Stomach (tissue), 19 donors: ENCODE data around the gene ADCY9. TPM values are rescaled to one million over a fixed set of nuclear protein-coding genes. Genes with fewer than 3 reads are reported as not detected.

Experiments used
- DNase-seq, 2 donors: peaks; one replicate each; pipeline versions ENCODE4 v3.0.0 to v3.0.0-alpha.2; 2013 to 2019
- H3K27ac ChIP-seq, 5 donors: fragments of 200-600 bp in 4 of 5; sonication (generic) in 4 of 5; one replicate each; pipeline ENCODE4 v1.5.1; 2013 to 2019; ENCODE audit warnings: mild to moderate bottlenecking in 1 of 5, moderate library complexity in 1 of 5
- H3K27me3 ChIP-seq, 3 donors: fragments of 200-600 bp; sonication (generic); one replicate each; pipeline ENCODE4 v1.5.1; 2017 to 2019; ENCODE audit warnings: mixed run types in 1 of 3
- H3K36me3 ChIP-seq, 4 donors: fragments of 200-600 bp; sonication (generic); 1 replicate in 3 of 4; 2 replicates in 1 of 4; pipeline ENCODE4 v1.5.1; 2016 to 2019
- H3K4me1 ChIP-seq, 4 donors: fragments of 200-600 bp; sonication (generic); one replicate each; pipeline ENCODE4 v1.5.1; 2016 to 2019
- H3K4me3 ChIP-seq, 4 donors: fragments of 200-600 bp; sonication (generic) in 3 of 4; one replicate each; pipeline ENCODE4 v1.5.1; 2016 to 2019; ENCODE audit warnings: mild to moderate bottlenecking in 1 of 4
- H3K9me3 ChIP-seq, 4 donors: fragments of 200-600 bp; sonication (generic); one replicate each; pipeline ENCODE4 v1.5.1; 2016 to 2019
- CTCF ChIP-seq, 7 experiments: fragments of 450-650 bp in 4 of 7; fragments of 200-600 bp in 3 of 7; sonication (generic) in 3 of 7; IDR thresholded peaks; one replicate each; pipeline ENCODE4 v1.5.1; 2016 to 2019; ENCODE audit warnings: antibody characterized with exemption in 7 of 7, control low read depth in 2 of 7, mild to moderate bottlenecking in 1 of 7
- EP300 ChIP-seq: sonication (generic); formaldehyde crosslinking; IDR thresholded peaks from one replicate; pipeline ENCODE4 v1.6.1; 2017; ENCODE audit warnings: antibody characterized with exemption
- POLR2A ChIP-seq, 4 donors: fragments of 450-650 bp; IDR thresholded peaks; one replicate each; pipeline ENCODE4 v1.6.1; 2016; ENCODE audit warnings: antibody characterized with exemption in 4 of 4, control low read depth in 2 of 4, mild to moderate bottlenecking in 1 of 4, moderate library complexity in 1 of 4
- POLR2AphosphoS5 ChIP-seq, 3 donors: sonication (generic); formaldehyde crosslinking; IDR thresholded peaks; one replicate each; pipeline ENCODE4 v1.6.1; 2016; ENCODE audit warnings: antibody characterized with exemption in 3 of 3
- WGBS, 5 donors: extraction: QIAGEN DNeasy Blood & Tissue Kit in 3 of 5; methylation state at CpG; one replicate each; pipeline versions ENCODE4 v1.1.5 to v1.1.7; 2013 to 2018; 5-methylcytosine and 5-hydroxymethylcytosine counted together
- intact Hi-C: fragments of 100-400 bp; cut with DNase I; formaldehyde crosslinking; loops from one replicate; pipeline ENCODE4 v1.15.1; 2023; ENCODE audit warnings: low total_unique reads
- long read RNA-seq, 10 donors: transcript quantifications; one replicate each; lab custom pipeline, GENCODE V29; 2026
- polyA plus RNA-seq, 3 donors: library from polyadenylated mRNA; stranded (reverse); fragments of 200-250 nt; gene quantifications; one replicate each; pipeline ENCODE4 v1.2.3, GENCODE V29; 2013
- total RNA-seq, 5 donors: library from RNA; depleted of rRNA; stranded (reverse); fragments of >200 nt; gene quantifications; one replicate each; pipeline versions ENCODE4 v1.1.0 to v1.2.3, GENCODE V29; 2014 to 2016
- donor health status: healthy with polysubstance abuse.
- donor health status: Bipolar disorder and iron deficiency.
- donor health status: healthy.

ADCY9 gene
- 10 to 100 TPM; 12.1 to 55.0 (median 15.8) TPM for total RNA-seq
- polyA plus RNA-seq: 1 to 10 TPM; 1.7 to 2.7 (median 2.5) TPM
- long read RNA-seq, donor 1, partial matches to known transcripts: 0 of 1 reads
- long read RNA-seq, donor 1, other reads (novel, unspliced or antisense): 0 of 1 reads
- long read RNA-seq, donor 2, full-length matches to known transcripts: 2 of 2 reads
- long read RNA-seq, donor 2, partial matches to known transcripts: 0 of 2 reads
- long read RNA-seq, donor 2, other reads (novel, unspliced or antisense): 0 of 2 reads
- long read RNA-seq, donor 3, partial matches to known transcripts: 0 of 1 reads
- long read RNA-seq, donor 3, other reads (novel, unspliced or antisense): 0 of 1 reads
- long read RNA-seq, donor 4: 0 reads
- long read RNA-seq, donor 5, full-length matches to known transcripts: 2 of 2 reads
- long read RNA-seq, donor 5, partial matches to known transcripts: 0 of 2 reads
- long read RNA-seq, donor 5, other reads (novel, unspliced or antisense): 0 of 2 reads
- long read RNA-seq, donor 6: 0 reads
- long read RNA-seq, donor 7: 0 reads
- long read RNA-seq, donor 8: 0 reads
- long read RNA-seq, donor 9: 0 reads
- long read RNA-seq, donor 10: 0 reads

- intact Hi-C loops: loop anchor here (10.0 kb wide), 1 partner anchor 132 kb away; no protein-coding TSS in a partner anchor
- Histone ChIP-seq H3K4me1 (peaks cover 29 to 49% (median 42%) of the 10 kb centered on the region in 4 donors), H3K36me3 (no peaks in the 10 kb centered on the region), H3K27me3 (peaks cover 0 to 4% (median 0%) of the 10 kb centered on the region in 3 donors), H3K27ac (peak within 1 kb of the TSS; percentile 50 to 85 (median 76)), H3K9me3 (no peaks in the 10 kb centered on the region), H3K4me3 (peak within 1 kb of the TSS; percentile 64 to 78 (median 70))
- TF ChIP-seq EP300: no peak
- TF ChIP-seq CTCF (IDR thresholded peaks at IDR 0.05): no peak
- TF ChIP-seq POLR2AphosphoS5 (IDR thresholded peaks at IDR 0.05): peak in 1 of 3 donors; percentile 41
- 4 to 10% (median 7%) methylated on average over 20 to 105 of the region's 105 CpGs for WGBS, 5 donors
- peak; percentile 80 to 93 for DNase-seq
Measured at GRCh38 chr16:4116325-4117249, at the start of gene ADCY9. Gene ADCY9, minus strand, starts transcription at chr16:4116442. Its CDS starts 1,000 bp downstream, at chr16:4115442.

GRCh38 chr16:4160658-4161430 is 44.6 kb upstream of the ADCY9 start:
- Histone ChIP-seq H3K4me3 (no peak overlapping the region), H3K27ac (no peak overlapping the region), H3K9me3 (no peaks in the 10 kb centered on the region), H3K4me1 (no peaks in the 10 kb centered on the region), H3K36me3 (no peaks in the 10 kb centered on the region), H3K27me3 (no peaks in the 10 kb centered on the region)
- 76 to 90% (median 86%) methylated on average over 7 of the region's 7 CpGs for WGBS, 5 donors
- intact Hi-C loops: no loop called here
- TF ChIP-seq EP300 (no peak), CTCF (IDR thresholded peaks at IDR 0.05) (no peak), POLR2AphosphoS5 (IDR thresholded peaks at IDR 0.05) (no peak), POLR2A (IDR thresholded peaks at IDR 0.05) (no peak)
- DNase-seq: no peak

- no peak overlapping the region for H3K4me3 ChIP-seq
- H3K9me3 ChIP-seq: no peaks in the 10 kb centered on the region
- H3K27me3 ChIP-seq: no peaks in the 10 kb centered on the region
- H3K36me3 ChIP-seq: no peaks in the 10 kb centered on the region
- no peak overlapping the region for H3K27ac ChIP-seq
- no peaks in the 10 kb centered on the region for H3K4me1 ChIP-seq
- no peak for DNase-seq
- intact Hi-C loops: no loop called here
- WGBS, 5 donors: 88 to 94% (median 92%) methylated on average over 17 of the region's 17 CpGs
- TF ChIP-seq EP300 (no peak), CTCF (IDR thresholded peaks at IDR 0.05) (no peak), POLR2A (IDR thresholded peaks at IDR 0.05) (no peak)
Measured at GRCh38 chr16:4159726-4160125, 43.5 kb upstream of the ADCY9 start.
